Upper lobe of left lung (tissue), 4 donors: ENCODE results near the gene ARHGAP36.

Source experiments
- EP300 ChIP-seq, 4 donors: sonication (generic); formaldehyde crosslinking; IDR thresholded peaks; one replicate each; pipeline ENCODE4 v1.5.1; 2017; ENCODE audit warnings: antibody characterized with exemption in 4 of 4, control low read depth in 2 of 4
- POLR2A ChIP-seq, 4 donors: fragments of 450-650 bp; IDR thresholded peaks; one replicate each; pipeline ENCODE4 v1.5.1; 2016 to 2017; ENCODE audit warnings: antibody characterized with exemption in 4 of 4, mild to moderate bottlenecking in 2 of 4
- POLR2AphosphoS5 ChIP-seq, 2 donors: sonication (generic); formaldehyde crosslinking; IDR thresholded peaks; one replicate each; pipeline ENCODE4 v1.5.1; 2017; ENCODE audit warnings: antibody characterized with exemption in 2 of 2
- TF ChIP-seq, protein P1 (sequence below), 6 experiments: fragments of 450-650 bp in 4 of 6; fragments of 200-600 bp in 2 of 6; sonication (generic) in 2 of 6; IDR thresholded peaks; one replicate each; pipeline ENCODE4 v1.5.1; 2016 to 2019; ENCODE audit warnings: antibody characterized with exemption in 6 of 6

DNA sequence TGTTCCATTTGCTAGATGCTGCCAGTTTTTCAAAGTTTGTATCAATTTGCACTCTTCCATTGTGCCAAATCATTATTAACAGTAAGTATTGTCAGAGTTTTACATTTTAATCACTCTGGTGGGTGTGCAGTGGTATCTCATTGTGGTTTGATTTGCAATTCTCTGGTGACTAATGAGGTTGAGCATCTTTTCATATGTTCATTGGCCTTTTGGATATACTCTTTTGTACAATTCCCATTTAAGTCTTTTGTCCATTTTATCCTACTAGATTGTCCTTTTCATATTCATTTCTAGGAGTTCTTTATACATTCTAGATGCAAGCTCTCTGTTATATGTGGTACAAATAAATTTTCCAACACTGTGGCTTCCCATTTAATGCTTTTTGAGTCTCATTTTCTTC, 17.4 kb upstream of the ARHGAP36 start:
- TF ChIP-seq, protein P1, sequence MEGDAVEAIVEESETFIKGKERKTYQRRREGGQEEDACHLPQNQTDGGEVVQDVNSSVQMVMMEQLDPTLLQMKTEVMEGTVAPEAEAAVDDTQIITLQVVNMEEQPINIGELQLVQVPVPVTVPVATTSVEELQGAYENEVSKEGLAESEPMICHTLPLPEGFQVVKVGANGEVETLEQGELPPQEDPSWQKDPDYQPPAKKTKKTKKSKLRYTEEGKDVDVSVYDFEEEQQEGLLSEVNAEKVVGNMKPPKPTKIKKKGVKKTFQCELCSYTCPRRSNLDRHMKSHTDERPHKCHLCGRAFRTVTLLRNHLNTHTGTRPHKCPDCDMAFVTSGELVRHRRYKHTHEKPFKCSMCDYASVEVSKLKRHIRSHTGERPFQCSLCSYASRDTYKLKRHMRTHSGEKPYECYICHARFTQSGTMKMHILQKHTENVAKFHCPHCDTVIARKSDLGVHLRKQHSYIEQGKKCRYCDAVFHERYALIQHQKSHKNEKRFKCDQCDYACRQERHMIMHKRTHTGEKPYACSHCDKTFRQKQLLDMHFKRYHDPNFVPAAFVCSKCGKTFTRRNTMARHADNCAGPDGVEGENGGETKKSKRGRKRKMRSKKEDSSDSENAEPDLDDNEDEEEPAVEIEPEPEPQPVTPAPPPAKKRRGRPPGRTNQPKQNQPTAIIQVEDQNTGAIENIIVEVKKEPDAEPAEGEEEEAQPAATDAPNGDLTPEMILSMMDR (IDR thresholded peaks at IDR 0.05): no peak
- TF ChIP-seq POLR2A (IDR thresholded peaks at IDR 0.05) (no peak), EP300 (IDR thresholded peaks at IDR 0.05) (no peak), POLR2AphosphoS5 (IDR thresholded peaks at IDR 0.05) (no peak)
